Gastroesophageal sphincter (tissue), 4 donors: ENCODE data around the gene ANK2. TPM values are rescaled to one million over a fixed set of nuclear protein-coding genes. Genes with fewer than 3 reads are reported as not detected.
"Not testable (repeated sequence)": the region's sequence is repeated elsewhere in the genome, so short reads cannot be mapped to it uniquely, and the experiment has no call there.

Experiments
- ATAC-seq: fragments of 150-250 bp; one replicate; pipeline ENCODE4 v1.9.1; 2016; ENCODE audit warnings: mild to moderate bottlenecking, moderate library complexity
- H3K27ac ChIP-seq, 4 donors: fragments of 200-600 bp; sonication (generic) in 3 of 4; 1 replicate in 3 of 4; 2 replicates in 1 of 4; pipeline ENCODE4 v1.5.1; 2016 to 2019
- H3K27me3 ChIP-seq: fragments of 200-600 bp; sonication (generic); one replicate; pipeline ENCODE4 v1.5.1; 2019
- H3K36me3 ChIP-seq, 2 donors: fragments of 200-600 bp; sonication (generic); one replicate each; pipeline ENCODE4 v1.5.1; 2019; ENCODE audit warnings: control low read depth in 1 of 2
- H3K4me1 ChIP-seq, 3 donors: fragments of 200-600 bp; sonication (generic); 1 replicate in 2 of 3; 2 replicates in 1 of 3; pipeline ENCODE4 v1.5.1; 2016 to 2019; ENCODE audit warnings: control low read depth in 2 of 3
- H3K4me3 ChIP-seq, 2 donors: fragments of 200-600 bp; sonication (generic); one replicate each; pipeline ENCODE4 v1.5.1; 2019; ENCODE audit warnings: mild to moderate bottlenecking in 1 of 2, moderate library complexity in 1 of 2
- H3K9me3 ChIP-seq, 3 donors: fragments of 200-600 bp; sonication (generic); one replicate each; pipeline ENCODE4 v1.5.1; 2017 to 2019; ENCODE audit warnings: control low read depth in 2 of 3
- EP300 ChIP-seq: sonication (generic); formaldehyde crosslinking; IDR thresholded peaks from one replicate; pipeline ENCODE4 v1.6.1; 2017; ENCODE audit warnings: antibody characterized with exemption, mild to moderate bottlenecking
- POLR2A ChIP-seq, 2 donors: fragments of 450-650 bp; IDR thresholded peaks; one replicate each; pipeline ENCODE4 v1.6.1; 2017; ENCODE audit warnings: antibody characterized with exemption in 2 of 2, mild to moderate bottlenecking in 2 of 2, moderate library complexity in 1 of 2
- POLR2AphosphoS5 ChIP-seq: sonication (generic); formaldehyde crosslinking; IDR thresholded peaks from one replicate; pipeline ENCODE4 v1.6.1; 2017; ENCODE audit warnings: antibody characterized with exemption
- WGBS, 2 donors: methylation state at CpG; one replicate each; pipeline ENCODE4 v1.1.5; 2018; ENCODE audit warnings: low coverage in 1 of 2; 5-methylcytosine and 5-hydroxymethylcytosine counted together
- total RNA-seq, 4 donors: library from RNA; depleted of rRNA; stranded (reverse); fragments of >200 nt; gene quantifications; one replicate each; pipeline ENCODE4 v1.1.0, GENCODE V29; 2016
- TF ChIP-seq, protein P1 (sequence below), 4 experiments: fragments of 200-600 bp in 2 of 4; fragments of 450-650 bp in 2 of 4; sonication (generic) in 1 of 4; IDR thresholded peaks; one replicate each; pipeline ENCODE4 v1.5.1; 2017 to 2019; ENCODE audit warnings: antibody characterized with exemption in 4 of 4, mild to moderate bottlenecking in 2 of 4, moderate library complexity in 2 of 4

ANK2 gene
- total RNA-seq, 4 donors from 2014 or later, result 84.9 to 104 (median 91.5) TPM

GRCh38 chr4:113064244-113064643, 14.8 kb downstream of the ANK2 start:
- H3K27ac ChIP-seq, result no peak overlapping the region
- H3K27me3 ChIP-seq, result no peaks in the 10 kb centered on the region
- TF ChIP-seq, protein P1, sequence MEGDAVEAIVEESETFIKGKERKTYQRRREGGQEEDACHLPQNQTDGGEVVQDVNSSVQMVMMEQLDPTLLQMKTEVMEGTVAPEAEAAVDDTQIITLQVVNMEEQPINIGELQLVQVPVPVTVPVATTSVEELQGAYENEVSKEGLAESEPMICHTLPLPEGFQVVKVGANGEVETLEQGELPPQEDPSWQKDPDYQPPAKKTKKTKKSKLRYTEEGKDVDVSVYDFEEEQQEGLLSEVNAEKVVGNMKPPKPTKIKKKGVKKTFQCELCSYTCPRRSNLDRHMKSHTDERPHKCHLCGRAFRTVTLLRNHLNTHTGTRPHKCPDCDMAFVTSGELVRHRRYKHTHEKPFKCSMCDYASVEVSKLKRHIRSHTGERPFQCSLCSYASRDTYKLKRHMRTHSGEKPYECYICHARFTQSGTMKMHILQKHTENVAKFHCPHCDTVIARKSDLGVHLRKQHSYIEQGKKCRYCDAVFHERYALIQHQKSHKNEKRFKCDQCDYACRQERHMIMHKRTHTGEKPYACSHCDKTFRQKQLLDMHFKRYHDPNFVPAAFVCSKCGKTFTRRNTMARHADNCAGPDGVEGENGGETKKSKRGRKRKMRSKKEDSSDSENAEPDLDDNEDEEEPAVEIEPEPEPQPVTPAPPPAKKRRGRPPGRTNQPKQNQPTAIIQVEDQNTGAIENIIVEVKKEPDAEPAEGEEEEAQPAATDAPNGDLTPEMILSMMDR (IDR thresholded peaks at IDR 0.05), result no peak
- TF ChIP-seq POLR2A (IDR thresholded peaks at IDR 0.05) (no peak), EP300 (no peak)
- ATAC-seq, result no peak
- no peaks in the 10 kb centered on the region for H3K9me3 ChIP-seq
- peaks cover 0 to 28% (median 0%) of the 10 kb centered on the region in 3 donors for H3K4me1 ChIP-seq
- no peaks in the 10 kb centered on the region for H3K36me3 ChIP-seq
- no peak overlapping the region for H3K4me3 ChIP-seq
- 34 to 50% methylated on average over 3 to 5 of the region's 5 CpGs for WGBS, 2 donors

- H3K36me3 ChIP-seq, result no peaks in the 10 kb centered on the region
- H3K9me3 ChIP-seq, result no peaks in the 10 kb centered on the region
- TF ChIP-seq, protein P1 (IDR thresholded peaks at IDR 0.05), result no peak
- TF ChIP-seq POLR2AphosphoS5 (no peak), POLR2A (IDR thresholded peaks at IDR 0.05) (no peak), EP300 (no peak)
- H3K27ac ChIP-seq, result no peak overlapping the region
- no peak overlapping the region for H3K4me3 ChIP-seq
- WGBS, 2 donors, result 76 to 93% methylated on average over 3 of the region's 3 CpGs
- peaks cover 0 to 28% (median 0%) of the 10 kb centered on the region in 3 donors for H3K4me1 ChIP-seq
- no peaks in the 10 kb centered on the region for H3K27me3 ChIP-seq
- no peak for ATAC-seq
These were observed 16.2 kb downstream of the ANK2 start for GRCh38 chr4:113065629-113066028.

DNA sequence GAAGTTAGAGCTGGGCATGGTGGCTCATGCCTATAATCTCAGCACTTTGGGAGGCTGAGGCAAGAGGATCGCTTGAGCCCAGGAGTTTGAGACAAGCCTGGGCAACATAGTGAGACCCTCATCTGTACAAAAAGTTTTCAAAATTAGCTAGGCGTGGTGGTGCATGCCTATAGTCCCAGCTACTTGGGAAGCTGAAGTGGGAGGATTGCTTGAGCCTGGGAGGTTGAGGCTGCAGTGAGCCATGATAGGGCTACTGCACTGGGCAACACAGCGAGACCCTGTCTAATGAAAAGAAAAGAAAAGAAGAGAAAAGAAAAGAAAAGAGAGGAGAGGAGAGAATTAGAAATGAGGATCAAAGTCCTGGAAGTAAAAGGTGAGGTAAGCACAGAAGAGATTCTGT, 19.3 kb downstream of the ANK2 start:
- not testable (repeated sequence) for H3K27me3 ChIP-seq, ATAC-seq, H3K36me3 ChIP-seq, H3K9me3 ChIP-seq, H3K4me3 ChIP-seq, H3K27ac ChIP-seq
- peaks cover 0 to 20% (median 0%) of the 10 kb centered on the region in 3 donors for H3K4me1 ChIP-seq
- WGBS, 2 donors, result 89 to 94% methylated on average over 2 to 3 of the region's 3 CpGs

- TF ChIP-seq POLR2AphosphoS5 (no peak), EP300 (no peak), POLR2A (IDR thresholded peaks at IDR 0.05) (no peak)
- TF ChIP-seq, protein P1 (IDR thresholded peaks at IDR 0.05), result no peak
- no peaks in the 10 kb centered on the region for H3K9me3 ChIP-seq
- H3K27ac ChIP-seq, result no peak overlapping the region
- H3K27me3 ChIP-seq, result no peaks in the 10 kb centered on the region
- no peak for ATAC-seq
- 81 to 94% methylated on average over 7 of the region's 7 CpGs for WGBS, 2 donors
- no peaks in the 10 kb centered on the region for H3K36me3 ChIP-seq
- H3K4me1 ChIP-seq, result peaks cover 0 to 14% (median 0%) of the 10 kb centered on the region in 3 donors
- no peak overlapping the region for H3K4me3 ChIP-seq
These were observed 19.9 kb downstream of the ANK2 start for GRCh38 chr4:113069212-113069892.

- no peaks in the 10 kb centered on the region for H3K27me3 ChIP-seq
- H3K9me3 ChIP-seq, result no peaks in the 10 kb centered on the region
- H3K4me3 ChIP-seq, result no peak overlapping the region
- no peaks in the 10 kb centered on the region for H3K36me3 ChIP-seq
- no peak for TF ChIP-seq POLR2A (IDR thresholded peaks at IDR 0.05)
- no peak for TF ChIP-seq POLR2AphosphoS5
- TF ChIP-seq EP300, result no peak
- TF ChIP-seq, protein P1 (IDR thresholded peaks at IDR 0.05), result no peak
- no peak overlapping the region for H3K27ac ChIP-seq
- ATAC-seq, result no peak
- 88 to 92% methylated on average over 2 of the region's 2 CpGs for WGBS, 2 donors
- H3K4me1 ChIP-seq, result peaks cover 0 to 13% (median 0%) of the 10 kb centered on the region in 3 donors
These were observed 21.3 kb downstream of the ANK2 start for GRCh38 chr4:113070755-113071154.
